ENCODE results near the gene CPSF4L.
A peak's percentile ranks its signal among the peaks of the same experiment; 100 is the strongest.
"Not testable (repeated sequence)": the region's sequence is repeated elsewhere in the genome, so short reads cannot be mapped to it uniquely, and the experiment has no call there.

CPSF4L gene

DNA sequence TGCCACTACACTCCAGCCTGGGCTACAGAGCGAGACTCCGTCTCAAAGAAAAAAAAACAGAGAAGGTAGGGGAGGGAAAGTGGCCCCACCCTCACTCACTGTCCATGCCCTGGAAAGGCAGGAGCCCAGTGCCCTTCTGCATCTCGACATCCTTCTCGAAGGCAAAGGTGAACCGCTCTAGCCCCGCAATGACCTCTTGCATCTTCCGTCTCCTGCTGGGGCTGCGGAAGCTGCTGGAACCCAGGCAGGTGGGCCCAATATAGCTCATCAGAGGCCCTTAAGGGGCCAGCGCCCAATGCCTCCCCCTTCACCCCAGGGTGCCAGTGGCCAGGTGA is at the start of gene CPSF4L:
Gene CPSF4L, minus strand, starts transcription at position 264 of the 335 bp plus-strand sequence. Its CDS starts 62 bp downstream, at position 202.
- no peak for DNase-seq

DNA sequence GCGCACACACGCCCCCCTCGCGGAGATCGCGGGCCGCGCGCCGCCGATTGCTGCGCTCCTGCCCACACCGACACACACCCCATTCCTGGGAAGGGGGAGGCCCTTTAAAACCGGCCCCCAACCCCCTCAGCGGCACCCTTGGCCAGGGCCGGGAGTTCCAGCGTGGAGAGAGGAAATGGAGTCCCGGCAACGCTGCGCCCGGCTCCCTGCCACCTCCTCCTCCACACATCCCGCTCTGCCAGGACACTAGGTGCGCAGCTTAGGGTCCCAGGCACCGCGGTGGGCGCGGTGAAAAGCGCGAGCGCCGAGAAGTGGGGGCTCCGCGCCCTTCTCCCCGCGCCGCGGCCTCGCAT is 49.7 kb upstream of the CPSF4L start:
- DNase-seq, result no peak

DNA sequence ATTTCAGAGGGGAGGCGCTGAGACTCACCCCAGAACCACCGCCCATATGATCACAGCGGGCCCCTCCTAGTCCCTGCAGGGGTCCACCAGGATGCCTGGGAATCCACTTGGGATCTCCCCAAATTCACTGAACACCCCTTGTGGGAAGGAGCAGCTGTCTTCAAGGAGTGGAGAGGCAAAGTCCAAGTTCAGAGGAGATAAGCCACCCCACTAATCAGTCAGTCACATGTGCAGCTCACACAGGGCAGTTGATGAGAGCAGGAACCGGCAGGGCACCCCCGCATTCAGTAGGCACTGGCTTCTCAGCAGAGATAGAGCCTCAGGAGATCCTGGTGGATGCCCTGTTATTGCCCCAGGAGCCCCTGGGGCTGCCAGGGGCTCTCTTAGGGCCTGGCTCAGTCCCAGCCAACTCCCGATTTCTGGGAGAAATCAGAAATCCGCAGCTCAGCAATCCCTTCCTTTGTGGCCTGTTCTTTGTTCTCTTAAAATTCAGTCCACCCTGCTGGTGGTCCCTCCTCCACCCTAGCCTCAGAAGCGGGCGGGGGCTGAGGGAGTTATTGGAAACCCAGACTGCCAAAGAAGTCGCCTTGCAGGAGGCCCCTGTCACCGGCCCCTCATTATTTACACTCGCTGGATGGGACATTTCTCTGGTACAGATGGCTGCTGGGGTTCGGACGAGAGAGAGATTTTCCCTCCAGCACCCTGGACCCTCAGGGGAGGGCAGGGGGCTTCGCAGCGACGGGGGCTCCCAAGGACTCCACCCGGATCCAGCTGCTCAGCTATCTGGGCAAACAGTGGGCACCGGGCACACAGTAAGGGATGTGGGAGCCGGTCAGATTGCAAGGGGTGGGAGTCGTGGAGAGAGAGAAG is 48.3 kb upstream of the CPSF4L start:
- peak; percentile 19 for DNase-seq

DNA sequence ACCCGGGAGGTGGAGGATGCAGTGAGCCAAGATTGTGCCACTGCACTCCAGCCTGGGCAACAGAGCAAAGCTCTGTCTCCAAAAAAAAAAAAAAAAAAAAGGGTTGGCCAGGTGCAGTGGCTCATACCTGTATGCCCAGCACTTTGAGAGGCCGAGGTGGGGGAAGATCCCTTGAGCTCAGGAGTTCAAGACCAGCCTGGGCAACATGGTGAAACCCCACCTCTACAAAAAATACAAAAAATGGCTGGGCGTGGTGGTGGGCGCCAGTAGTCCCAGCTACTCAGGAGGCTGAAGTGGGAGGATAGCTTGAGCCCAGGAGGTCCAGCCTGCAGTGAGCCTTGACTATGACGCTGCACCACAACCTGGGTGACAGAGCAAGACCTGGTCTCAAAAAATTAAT is 47.3 kb upstream of the CPSF4L start:
- DNase-seq, result not testable (repeated sequence)

GRCh38 chr17:73308017-73308823 is 46.5 kb upstream of the CPSF4L start:
- peak; percentile 51 for DNase-seq

DNA sequence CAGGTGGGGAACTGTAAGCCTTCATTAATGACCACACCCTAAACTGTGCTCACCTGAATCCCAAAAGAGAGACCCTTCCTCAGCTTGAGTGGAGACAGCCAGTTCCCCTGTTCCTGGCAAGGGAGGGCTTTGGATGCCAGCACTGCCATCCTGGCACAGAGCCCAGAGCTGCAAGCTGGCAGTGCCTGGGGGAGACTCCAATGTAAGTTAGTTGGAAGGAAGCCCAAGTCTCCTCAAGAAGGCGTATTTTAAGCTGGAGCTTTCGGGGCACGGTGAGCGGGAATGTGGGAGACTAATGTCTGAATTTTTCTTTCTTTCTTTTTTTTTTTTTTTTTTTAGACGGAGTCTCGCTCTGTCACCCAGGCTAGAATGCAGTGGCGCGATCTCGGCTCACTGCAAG is 45.5 kb upstream of the CPSF4L start:
- DNase-seq, result no peak

DNA sequence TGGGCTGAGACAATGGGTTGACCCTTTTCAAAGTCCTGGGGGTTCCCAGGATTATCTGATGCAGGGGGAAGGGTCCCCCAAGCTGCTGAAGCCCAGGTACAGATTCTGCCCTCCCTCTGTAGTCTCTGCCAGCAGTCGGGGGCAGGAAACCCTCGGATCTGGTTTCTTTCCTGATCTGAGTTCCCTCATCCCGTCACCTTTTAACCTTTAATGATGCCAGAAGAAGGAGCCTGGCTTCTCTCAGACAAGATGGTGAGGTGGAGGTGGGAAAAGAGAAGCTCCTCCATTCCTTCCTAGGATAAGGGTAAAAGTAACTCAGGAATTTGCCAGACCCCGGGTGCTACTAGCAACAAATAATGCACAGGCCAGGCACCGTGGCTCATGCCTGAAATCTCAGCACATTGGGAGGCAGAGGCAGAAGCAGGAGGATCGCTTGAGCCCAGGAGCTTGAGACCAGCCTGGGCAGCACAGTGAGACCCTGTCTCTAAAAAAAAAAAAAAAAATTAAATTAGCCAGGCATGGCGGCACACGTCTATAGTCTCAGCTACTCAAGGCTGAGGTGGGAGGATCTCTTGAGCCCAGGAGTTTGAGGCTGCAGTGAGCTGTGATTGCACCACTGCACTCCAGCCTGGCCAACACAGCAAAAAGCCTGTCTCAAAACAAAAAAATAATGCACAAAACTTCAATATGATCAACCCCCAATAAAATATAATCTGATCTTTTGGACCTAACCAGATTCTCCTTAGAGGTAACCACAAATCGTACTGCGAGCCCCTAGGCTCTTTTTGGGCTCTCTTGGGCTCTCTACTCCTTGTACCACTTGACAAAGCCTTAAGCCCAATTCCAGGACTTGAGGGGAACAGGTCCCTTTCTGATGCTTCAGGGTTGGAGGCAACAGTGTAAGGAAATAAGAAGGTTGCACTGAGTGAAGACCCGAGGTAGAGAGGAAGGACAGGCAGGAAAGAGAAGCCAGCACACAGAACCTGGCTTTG is 44.5 kb upstream of the CPSF4L start:
- DNase-seq, result no peak

DNA sequence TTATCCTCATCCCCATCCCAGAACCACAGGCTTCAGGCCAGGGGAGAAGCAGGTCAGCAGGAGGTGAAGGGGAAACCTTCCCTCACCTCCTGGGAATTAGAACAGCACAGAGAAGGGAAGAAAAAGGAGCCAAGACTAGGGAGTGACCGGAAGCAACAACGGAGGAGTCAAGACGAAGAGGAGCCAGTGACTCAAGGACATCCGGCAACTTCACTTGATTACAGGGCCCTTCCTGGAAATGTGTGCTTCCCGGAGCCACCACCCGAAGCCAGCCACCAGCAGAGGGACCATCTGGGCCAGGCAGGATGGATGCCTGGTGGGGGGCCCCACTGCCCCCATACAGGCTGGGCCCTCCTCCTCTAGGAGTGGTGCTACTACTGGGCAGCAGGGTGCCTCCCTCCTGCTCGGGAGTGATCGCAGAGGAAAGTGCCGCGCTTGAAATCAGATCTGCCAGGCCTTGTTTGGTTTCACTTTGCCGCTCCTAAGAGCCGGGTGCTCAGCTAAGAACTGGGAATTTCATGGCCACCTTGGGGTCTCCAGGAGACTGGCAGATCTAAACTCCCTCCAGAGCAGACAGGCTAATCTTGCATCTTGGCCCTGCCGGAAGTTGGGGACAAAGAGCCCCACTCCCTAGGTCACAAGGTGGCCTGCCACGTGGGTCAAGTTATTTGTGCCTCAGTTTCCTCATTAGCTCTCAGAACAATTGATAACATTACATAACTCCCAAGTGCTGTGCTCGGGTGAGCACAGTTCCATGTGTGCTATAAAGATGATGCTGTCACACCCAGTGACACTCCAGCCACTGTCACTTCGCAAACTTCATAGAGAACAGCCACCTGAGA is 43.5 kb upstream of the CPSF4L start:
- peak; percentile 70 for DNase-seq

- no peak for DNase-seq
Observed at GRCh38 chr17:73304438-73304837, 42.8 kb upstream of the CPSF4L start.

DNA sequence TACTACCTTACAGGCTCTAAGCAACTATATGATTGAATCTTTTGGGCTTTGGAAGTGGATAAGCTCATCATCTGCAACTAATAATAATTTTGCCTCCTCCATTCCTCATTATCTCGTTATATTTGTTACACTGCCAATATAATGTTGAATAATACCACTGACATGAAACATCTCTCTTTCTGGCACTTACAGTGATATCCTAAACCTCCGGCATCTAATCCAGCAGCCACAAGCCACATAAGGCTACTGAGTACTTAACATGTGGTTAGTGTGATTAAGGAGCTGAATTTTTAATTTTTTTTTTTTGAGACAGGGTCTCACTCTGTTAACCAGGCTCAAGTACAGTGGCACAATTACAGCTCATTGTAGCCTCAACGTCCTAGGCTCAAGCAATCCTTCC is 40.5 kb upstream of the CPSF4L start:
- no peak for DNase-seq

- no peak for DNase-seq
Observed at GRCh38 chr17:73301369-73301768, 39.7 kb upstream of the CPSF4L start.

GRCh38 chr17:73300392-73300791 is 38.7 kb upstream of the CPSF4L start:
- no peak for DNase-seq

GRCh38 chr17:73297934-73298861 is 36.5 kb upstream of the CPSF4L start:
- peak; percentile 50 for DNase-seq

DNA sequence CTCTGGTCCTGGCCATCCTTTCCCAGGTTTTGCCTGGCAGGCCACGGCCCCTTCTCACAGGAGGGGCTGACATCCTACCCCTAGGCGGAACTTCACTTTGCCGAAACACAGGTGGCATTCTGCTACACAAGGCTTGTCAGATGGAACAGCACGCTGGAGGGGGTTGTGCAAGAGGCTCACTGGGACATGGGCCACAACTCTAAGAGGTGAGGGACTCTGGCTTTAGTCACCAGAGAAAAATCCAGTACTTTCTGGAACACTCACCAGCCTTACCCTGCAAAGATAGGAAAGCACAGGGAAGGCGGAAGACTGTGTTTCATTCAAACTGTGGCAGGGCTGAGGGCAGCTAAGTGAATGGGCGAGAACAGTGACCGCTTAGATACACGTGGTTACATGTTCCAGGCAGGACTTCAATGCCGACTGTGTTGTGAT is 31.8 kb upstream of the CPSF4L start:
- DNase-seq, result no peak

GRCh38 chr17:73293031-73293430 is 31.4 kb upstream of the CPSF4L start:
- DNase-seq, result no peak

DNA sequence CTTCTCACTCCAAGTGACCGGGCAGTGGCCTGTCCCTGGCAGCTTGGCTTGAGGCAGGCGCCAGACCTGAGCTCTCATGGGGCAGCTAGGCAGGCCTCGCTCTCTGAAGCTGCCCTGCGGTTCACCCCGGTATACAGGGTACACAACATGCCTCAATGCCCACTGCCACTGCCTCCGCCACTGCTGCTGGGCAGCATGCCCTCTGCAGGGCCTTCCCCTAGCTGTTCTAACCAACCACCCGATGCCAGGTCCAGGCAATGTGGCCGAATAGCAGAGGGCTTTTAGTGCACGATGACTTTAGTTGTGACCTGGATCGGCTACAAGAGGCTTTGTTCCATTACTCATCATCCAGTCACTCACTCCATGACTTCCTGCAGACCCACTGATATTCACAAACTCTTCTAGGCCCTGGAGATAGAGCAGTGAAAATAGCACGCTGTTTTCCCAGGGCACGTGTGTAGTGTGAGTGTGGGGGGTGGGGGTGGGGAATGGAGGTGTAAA is 30.4 kb upstream of the CPSF4L start:
- DNase-seq, result peak; percentile 19

GRCh38 chr17:73291260-73291801 is 29.7 kb upstream of the CPSF4L start:
- DNase-seq, result peak; percentile 84

- no peak for DNase-seq
Observed at GRCh38 chr17:73290399-73291259, 28.9 kb upstream of the CPSF4L start.

- DNase-seq, result no peak
Observed at GRCh38 chr17:73289549-73290254, 28.0 kb upstream of the CPSF4L start.

Measured in suppressor macrophage treated with lipopolysaccharide for 4 hours (primary cell).